HG03103 (cell line): ENCODE measurements around the gene IL32.
A peak's percentile ranks its signal among the peaks of the same experiment; 100 is the strongest.

ENCODE experiments used
- ATAC-seq: cut with Tn5 transposase; IDR thresholded peaks from one replicate; pipeline ENCODE4 v1.9.1; 2021; ENCODE audit warnings: low read depth; ENCODE audit not compliant: unreplicated experiment

IL32 gene

GRCh38 chr16:3088450-3088849 lies 23.0 kb downstream of the IL32 start:
- ATAC-seq: no peak

GRCh38 chr16:3088925-3089716 lies 23.7 kb downstream of the IL32 start:
- no peak for ATAC-seq

GRCh38 chr16:3089717-3090592 lies 24.5 kb downstream of the IL32 start:
- no peak for ATAC-seq

GRCh38 chr16:3091551-3091950 lies 26.1 kb downstream of the IL32 start:
- no peak for ATAC-seq

- ATAC-seq: no peak
Measured at GRCh38 chr16:3092501-3092941, 27.1 kb downstream of the IL32 start.

GRCh38 chr16:3094289-3095027 lies 29.0 kb downstream of the IL32 start:
- no peak for ATAC-seq

GRCh38 chr16:3095869-3096268 lies 30.4 kb downstream of the IL32 start:
- peak; percentile 68 for ATAC-seq

GRCh38 chr16:3096362-3096761 lies 30.9 kb downstream of the IL32 start:
- no peak for ATAC-seq

- ATAC-seq: no peak
Measured at GRCh38 chr16:3097266-3097665, 31.8 kb downstream of the IL32 start.

GRCh38 chr16:3098459-3099394 lies 33.3 kb downstream of the IL32 start, which contains the start of gene ZSCAN10:
Gene ZSCAN10 (minus strand): TSS chr16:3099294. CDS start chr16:3092937, 6,357 bp downstream.
- ATAC-seq: no peak

GRCh38 chr16:3099395-3099731 lies 33.9 kb downstream of the IL32 start:
- ATAC-seq: no peak

GRCh38 chr16:3099732-3100499 lies 34.5 kb downstream of the IL32 start:
- ATAC-seq: no peak

- no peak for ATAC-seq
Measured at GRCh38 chr16:3101018-3101840, 35.8 kb downstream of the IL32 start.

- ATAC-seq: no peak
Measured at GRCh38 chr16:3101841-3102470, 36.5 kb downstream of the IL32 start.

GRCh38 chr16:3106205-3106928 lies 40.9 kb downstream of the IL32 start:
- ATAC-seq: peak; percentile 77

- no peak for ATAC-seq
Measured at GRCh38 chr16:3112058-3112880, 46.8 kb downstream of the IL32 start, which contains the start of gene ZNF205. Gene ZNF205 (plus strand): TSS chr16:3112586. CDS start chr16:3113431, 845 bp downstream.
